Measurements from ENCODE around the gene MYH11.
"Not testable (repeated sequence)": the region's sequence is repeated elsewhere in the genome, so short reads cannot be mapped to it uniquely, and the experiment has no call there.

MYH11 gene

GRCh38 chr16:15803618-15804017 is 53.2 kb downstream of the MYH11 start:
- DNase-seq = no peak

GRCh38 chr16:15799851-15800495 is 56.9 kb downstream of the MYH11 start:
- no peak for DNase-seq

GRCh38 chr16:15798671-15799070 is 58.2 kb downstream of the MYH11 start:
- no peak for DNase-seq

- DNase-seq = no peak
Measured at GRCh38 chr16:15796885-15797284, 59.9 kb downstream of the MYH11 start.

DNA sequence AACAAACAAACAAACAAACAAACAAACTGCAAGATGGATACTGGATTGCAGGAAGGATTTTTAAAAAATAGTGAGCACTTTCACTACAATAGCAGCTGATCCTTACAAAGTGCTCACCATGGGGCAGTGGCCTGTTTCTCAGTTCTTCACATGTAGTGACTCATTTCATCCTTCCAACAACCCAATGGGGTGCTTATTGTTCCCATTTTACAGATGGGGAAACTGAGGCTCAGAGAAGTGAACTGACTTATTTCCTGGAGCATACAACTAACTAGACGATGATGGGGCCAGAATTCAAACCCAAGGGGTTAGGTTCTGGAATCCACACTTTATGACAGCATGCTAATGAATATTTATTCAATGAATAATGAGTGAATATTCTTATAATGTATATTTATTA is 61.2 kb downstream of the MYH11 start:
- DNase-seq = no peak

- DNase-seq = no peak
Measured at GRCh38 chr16:15792563-15792971, 64.3 kb downstream of the MYH11 start.

DNA sequence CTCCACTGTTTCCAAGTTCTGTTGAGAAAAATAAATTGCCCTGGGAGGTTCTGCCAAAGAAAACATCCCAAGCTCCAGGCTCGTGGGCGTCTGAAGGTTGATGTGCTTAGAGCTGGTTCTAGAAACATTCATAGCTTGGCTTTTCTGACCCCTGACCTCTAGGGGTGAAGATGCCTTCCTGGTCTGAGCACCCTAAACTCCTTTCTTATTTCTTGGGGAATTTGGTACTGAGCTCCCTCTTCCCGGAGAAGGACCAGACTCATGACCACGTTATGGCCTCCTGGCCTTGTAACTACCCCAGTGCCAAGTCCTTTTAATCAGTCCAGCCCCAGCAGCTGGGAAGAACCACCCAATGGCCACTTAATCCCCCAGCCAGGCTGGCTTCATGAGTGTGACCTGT is 66.4 kb downstream of the MYH11 start:
- no peak for DNase-seq

- DNase-seq = not testable (repeated sequence)
Measured at GRCh38 chr16:15789816-15790215, 67.0 kb downstream of the MYH11 start.

- no peak for DNase-seq
Measured at GRCh38 chr16:15788846-15789239, 68.0 kb downstream of the MYH11 start.

DNA sequence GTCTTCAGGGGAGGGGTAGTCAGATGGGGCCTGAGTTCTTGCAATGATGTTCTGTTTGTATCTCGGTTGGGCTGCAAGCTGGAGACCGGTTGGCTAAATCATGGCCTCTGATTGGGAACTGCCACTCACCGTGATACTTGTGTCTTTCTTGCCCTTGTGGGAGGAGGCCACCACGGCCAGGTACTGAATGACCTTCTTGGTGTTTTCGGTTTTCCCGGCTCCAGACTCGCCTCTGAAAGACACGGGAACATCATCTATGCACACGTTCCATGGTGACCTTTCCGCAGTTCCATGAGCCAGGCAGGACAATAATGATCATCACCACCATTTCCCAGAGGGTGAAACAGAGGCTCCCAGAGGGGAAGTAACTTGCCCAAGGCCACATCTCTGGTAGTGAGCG is 70.3 kb downstream of the MYH11 start:
- DNase-seq = no peak

- DNase-seq = no peak
Measured at GRCh38 chr16:15785386-15786059, 71.3 kb downstream of the MYH11 start.

DNA sequence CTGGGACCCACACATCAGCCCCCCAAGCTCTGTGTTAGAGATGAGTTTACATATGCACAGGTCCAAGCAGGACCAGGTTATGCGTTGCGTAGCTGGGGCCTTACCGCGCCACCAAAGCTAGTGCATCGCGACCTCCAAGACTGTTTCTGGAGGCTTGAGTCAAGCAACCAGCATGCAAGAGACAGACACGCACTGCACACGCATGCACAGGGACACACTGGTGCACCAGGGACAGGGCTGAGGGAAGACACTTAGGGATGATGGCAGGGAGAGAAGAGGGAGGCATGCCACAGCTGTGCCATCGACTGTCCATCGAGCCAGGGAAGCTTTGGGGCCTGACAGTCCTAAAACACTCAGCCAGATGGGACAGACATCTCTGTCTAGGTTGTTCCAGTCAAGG is 72.8 kb downstream of the MYH11 start:
- no peak for DNase-seq

- no peak for DNase-seq
Measured at GRCh38 chr16:15782573-15783365, 74.1 kb downstream of the MYH11 start.

DNA sequence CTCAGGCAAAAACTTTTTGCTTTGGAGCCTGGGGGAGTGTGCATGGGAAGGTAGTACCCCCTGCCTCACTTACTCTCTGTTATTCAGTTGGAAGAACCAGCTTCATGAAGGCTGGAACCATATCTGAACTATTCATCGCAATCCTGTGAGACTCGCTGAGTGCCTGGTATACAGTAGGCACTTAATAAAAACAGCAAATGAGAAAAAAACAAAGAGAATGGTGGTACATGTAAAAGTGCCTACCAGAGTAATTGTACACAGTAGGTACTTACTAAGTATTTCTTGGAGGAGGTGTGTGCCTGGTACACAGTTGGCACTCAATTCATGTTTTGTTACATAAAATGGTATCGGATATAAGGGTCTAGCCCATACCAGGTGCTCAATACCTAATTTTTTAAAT is 75.2 kb downstream of the MYH11 start:
- no peak for DNase-seq

DNA sequence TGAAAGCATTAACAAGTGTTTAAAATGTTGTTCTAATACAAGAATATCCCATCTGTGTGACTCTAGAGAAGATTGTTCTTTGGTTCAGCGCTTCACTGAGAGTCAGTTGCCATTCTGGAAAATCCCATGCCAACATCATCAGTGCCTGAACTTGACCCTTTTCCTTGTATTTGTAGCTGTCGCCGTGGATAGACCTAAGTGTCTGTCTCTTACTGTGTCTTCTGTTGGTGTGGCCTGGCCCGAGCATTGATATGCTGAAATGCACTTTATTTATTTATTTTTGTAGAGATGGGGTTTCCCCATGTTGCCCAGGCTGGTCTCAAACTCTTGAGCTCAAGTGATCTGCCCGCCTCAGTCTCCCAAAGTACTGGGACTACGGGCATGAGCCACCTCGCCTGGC is 76.0 kb downstream of the MYH11 start:
- no peak for DNase-seq

GRCh38 chr16:15779664-15780351 is 77.0 kb downstream of the MYH11 start:
- no peak for DNase-seq

GRCh38 chr16:15778999-15779614 is 77.7 kb downstream of the MYH11 start:
- no peak for DNase-seq

- DNase-seq = no peak
Measured at GRCh38 chr16:15778204-15778743, 78.6 kb downstream of the MYH11 start.

DNA sequence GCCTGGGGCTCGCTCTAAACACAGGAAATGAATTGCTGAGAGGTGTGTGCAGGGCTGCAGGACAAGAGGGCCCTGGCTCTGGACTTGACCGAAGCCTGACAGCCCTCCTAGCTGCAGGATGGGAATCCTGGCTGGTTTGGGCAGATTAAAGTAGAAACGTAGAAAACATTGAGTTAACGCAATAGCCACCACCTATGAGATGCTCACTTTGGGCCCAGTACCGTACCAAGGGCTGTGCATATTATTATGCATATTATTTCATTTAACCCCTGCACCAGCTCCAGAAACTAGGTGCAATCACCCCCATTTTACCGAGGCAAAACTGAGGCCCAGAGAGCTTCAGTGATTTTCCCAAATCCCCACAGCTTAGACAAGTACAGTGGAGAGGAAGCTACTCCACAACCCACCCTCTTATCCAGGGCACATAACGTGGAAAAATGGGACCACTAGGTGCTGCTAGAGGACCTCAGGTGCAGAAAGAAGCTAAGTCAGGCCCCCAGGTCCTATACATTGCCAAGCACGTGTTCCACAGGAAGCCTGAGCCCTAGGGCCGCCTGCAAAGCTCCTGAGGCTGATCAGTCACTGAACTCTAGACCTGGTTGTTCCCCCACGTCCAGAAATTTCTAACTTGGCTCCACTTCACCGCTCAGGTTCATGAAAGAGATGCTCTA is 79.2 kb downstream of the MYH11 start:
- DNase-seq = no peak

GRCh38 chr16:15776572-15776971 is 80.3 kb downstream of the MYH11 start:
- DNase-seq = no peak

DNA sequence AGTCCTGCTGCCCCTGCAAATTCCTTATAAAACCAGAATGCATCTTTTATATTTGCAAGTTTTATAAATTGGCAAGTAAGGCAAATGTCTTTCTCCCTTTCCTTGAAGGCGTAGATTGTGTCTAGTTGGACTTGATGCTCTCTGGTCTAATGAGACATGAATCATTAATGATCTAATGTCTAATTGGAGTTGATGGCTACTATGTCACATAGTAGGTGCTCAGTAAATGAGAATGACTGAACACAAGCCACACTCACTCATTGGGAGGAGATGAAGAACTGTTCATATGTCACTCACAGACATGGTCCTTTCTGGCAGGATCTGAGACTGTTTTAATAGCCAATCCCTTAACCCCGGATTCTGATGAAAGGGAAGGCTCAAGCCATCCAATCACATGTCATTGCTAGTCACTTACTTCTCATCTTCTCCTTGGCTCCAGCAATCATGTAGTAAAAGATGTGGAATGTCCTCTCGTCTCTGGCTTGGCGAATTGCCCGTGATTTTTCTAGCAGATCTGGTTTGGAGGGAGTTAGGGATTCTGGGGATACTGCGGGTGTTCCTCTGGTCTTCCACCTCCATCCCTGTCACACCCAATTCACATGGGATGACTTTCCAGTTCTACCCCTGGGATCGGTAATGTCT is 81.0 kb downstream of the MYH11 start:
- no peak for DNase-seq

- DNase-seq = no peak
Measured at GRCh38 chr16:15775209-15775608, 81.6 kb downstream of the MYH11 start.
